DND-41 (cell line): ENCODE data around the gene EPHB1.
A peak's percentile ranks its signal among the peaks of the same experiment; 100 is the strongest.

Experiments used
- ATAC-seq: fragments of 200-7000 bp; cut with Tn5 transposase; 3 replicates; pipeline ENCODE4 v1.9.1; 2021; ENCODE audit warnings: low read depth; ENCODE audit not compliant: insufficient read depth
- DNase-seq: peaks from one replicate; pipeline ENCODE4 v3.0.0-alpha.2; 2020
- H2AFZ ChIP-seq: 2 replicates; pipeline ENCODE4 v1.6.0; 2012; ENCODE audit warnings: low read depth, low read length
- H3K27ac ChIP-seq: 2 replicates; pipeline ENCODE4 v1.5.1; 2012; ENCODE audit warnings: low read length, inconsistent platforms
- H3K27me3 ChIP-seq: fragments of 200-600 bp; sonication (generic); 2 replicates; pipeline ENCODE4 v1.6.0; 2012; ENCODE audit warnings: low read length, mild to moderate bottlenecking, inconsistent platforms; ENCODE audit not compliant: insufficient read depth, poor library complexity
- H3K36me3 ChIP-seq: 2 replicates; pipeline ENCODE4 v1.5.1; 2012; ENCODE audit warnings: low read length, inconsistent platforms; ENCODE audit not compliant: insufficient read depth
- H3K4me1 ChIP-seq: 2 replicates; pipeline ENCODE4 v1.5.1; 2012; ENCODE audit warnings: mild to moderate bottlenecking, low read length; ENCODE audit not compliant: insufficient read depth
- H3K4me2 ChIP-seq: 2 replicates; pipeline ENCODE4 v1.6.0; 2012; ENCODE audit warnings: mild to moderate bottlenecking, moderate library complexity, low read length, inconsistent platforms; ENCODE audit not compliant: insufficient read depth
- H3K4me3 ChIP-seq, 2 experiments: fragments of 200-600 bp in 1 of 2; shearing (Covaris generic) in 1 of 2; 2 replicates each; pipeline ENCODE4 v1.5.1; 2012 to 2016; ENCODE audit warnings: inconsistent platforms in 2 of 2, low read length in 2 of 2, mild to moderate bottlenecking in 2 of 2, low read depth in 1 of 2, moderate library complexity in 1 of 2
- H3K79me2 ChIP-seq: 2 replicates; pipeline ENCODE4 v1.6.0; 2012; ENCODE audit warnings: low read length, inconsistent platforms; ENCODE audit not compliant: insufficient read depth
- H3K9ac ChIP-seq: 2 replicates; pipeline ENCODE4 v1.6.0; 2012; ENCODE audit warnings: low read depth, mild to moderate bottlenecking, inconsistent platforms, low read length, moderate library complexity
- H3K9me3 ChIP-seq: 2 replicates; pipeline ENCODE4 v1.5.1; 2012; ENCODE audit warnings: low read length, moderate library complexity, mild to moderate bottlenecking, inconsistent platforms; ENCODE audit not compliant: insufficient read depth, severe bottlenecking
- H4K20me1 ChIP-seq: 2 replicates; pipeline ENCODE4 v1.6.0; 2012; ENCODE audit warnings: low read length; ENCODE audit not compliant: insufficient read depth
- EZH2 ChIP-seq: IDR thresholded peaks from 3 replicates; pipeline ENCODE4 v1.6.1; 2012; ENCODE audit warnings: borderline replicate concordance, low read depth, mild to moderate bottlenecking, moderate library complexity, low read length, inconsistent platforms; ENCODE audit not compliant: severe bottlenecking
- TF ChIP-seq, protein P1 (sequence below): IDR thresholded peaks from 2 replicates; pipeline ENCODE4 v1.5.1; 2012; ENCODE audit warnings: borderline replicate concordance, low read length, moderate library complexity, mild to moderate bottlenecking; ENCODE audit not compliant: poor library complexity, severe bottlenecking; ENCODE audit errors: extremely low read depth

Gene EPHB1

DNA sequence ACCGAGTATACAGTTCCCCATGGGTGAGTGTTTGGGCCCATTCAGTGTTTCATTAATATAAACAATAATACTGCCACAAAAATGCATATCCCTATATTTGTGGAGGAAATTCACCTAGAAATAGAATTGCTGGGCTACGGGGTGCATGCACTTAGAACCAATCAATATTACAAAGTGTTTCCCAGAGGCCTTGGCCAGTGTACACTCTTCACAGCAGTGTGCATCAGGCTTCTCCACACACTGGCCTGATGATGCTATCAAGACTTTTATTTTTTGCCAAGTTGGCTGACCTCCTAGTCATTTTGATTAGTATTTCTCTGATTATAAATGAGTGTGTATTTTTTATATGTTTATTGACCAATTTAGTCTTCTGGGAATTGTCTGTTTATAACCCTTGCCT, 323.7 kb downstream of the EPHB1 start:
- H3K36me3 ChIP-seq, result no peaks in the 10 kb centered on the region
- H3K9ac ChIP-seq, result no peak overlapping the region
- no peaks in the 10 kb centered on the region for H3K4me1 ChIP-seq
- DNase-seq (no peak), ATAC-seq (no peak)
- H3K27me3 ChIP-seq, result no peaks in the 10 kb centered on the region
- H4K20me1 ChIP-seq, result no peaks in the 10 kb centered on the region
- no peak overlapping the region for H2AFZ ChIP-seq
- no peak for TF ChIP-seq EZH2
- TF ChIP-seq, protein P1, sequence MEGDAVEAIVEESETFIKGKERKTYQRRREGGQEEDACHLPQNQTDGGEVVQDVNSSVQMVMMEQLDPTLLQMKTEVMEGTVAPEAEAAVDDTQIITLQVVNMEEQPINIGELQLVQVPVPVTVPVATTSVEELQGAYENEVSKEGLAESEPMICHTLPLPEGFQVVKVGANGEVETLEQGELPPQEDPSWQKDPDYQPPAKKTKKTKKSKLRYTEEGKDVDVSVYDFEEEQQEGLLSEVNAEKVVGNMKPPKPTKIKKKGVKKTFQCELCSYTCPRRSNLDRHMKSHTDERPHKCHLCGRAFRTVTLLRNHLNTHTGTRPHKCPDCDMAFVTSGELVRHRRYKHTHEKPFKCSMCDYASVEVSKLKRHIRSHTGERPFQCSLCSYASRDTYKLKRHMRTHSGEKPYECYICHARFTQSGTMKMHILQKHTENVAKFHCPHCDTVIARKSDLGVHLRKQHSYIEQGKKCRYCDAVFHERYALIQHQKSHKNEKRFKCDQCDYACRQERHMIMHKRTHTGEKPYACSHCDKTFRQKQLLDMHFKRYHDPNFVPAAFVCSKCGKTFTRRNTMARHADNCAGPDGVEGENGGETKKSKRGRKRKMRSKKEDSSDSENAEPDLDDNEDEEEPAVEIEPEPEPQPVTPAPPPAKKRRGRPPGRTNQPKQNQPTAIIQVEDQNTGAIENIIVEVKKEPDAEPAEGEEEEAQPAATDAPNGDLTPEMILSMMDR, result no peak
- H3K9me3 ChIP-seq, result no peaks in the 10 kb centered on the region
- H3K27ac ChIP-seq, result no peak overlapping the region
- no peaks in the 10 kb centered on the region for H3K79me2 ChIP-seq
- no peak overlapping the region for H3K4me3 ChIP-seq
- no peak overlapping the region for H3K4me2 ChIP-seq

- DNase-seq (peak; percentile 49), ATAC-seq (peak; percentile 72)
- Histone ChIP-seq H3K4me2 (no peak overlapping the region), H3K27ac (no peak overlapping the region), H2AFZ (no peak overlapping the region), H3K9ac (no peak overlapping the region), H3K36me3 (no peaks in the 10 kb centered on the region), H3K4me3 (no peak overlapping the region), H4K20me1 (no peaks in the 10 kb centered on the region), H3K4me1 (no peaks in the 10 kb centered on the region), H3K9me3 (no peaks in the 10 kb centered on the region), H3K79me2 (no peaks in the 10 kb centered on the region), H3K27me3 (no peaks in the 10 kb centered on the region)
- TF ChIP-seq, protein P1, result no peak
- no peak for TF ChIP-seq EZH2
These were observed 330.2 kb downstream of the EPHB1 start for GRCh38 chr3:135125171-135125801.

DNA sequence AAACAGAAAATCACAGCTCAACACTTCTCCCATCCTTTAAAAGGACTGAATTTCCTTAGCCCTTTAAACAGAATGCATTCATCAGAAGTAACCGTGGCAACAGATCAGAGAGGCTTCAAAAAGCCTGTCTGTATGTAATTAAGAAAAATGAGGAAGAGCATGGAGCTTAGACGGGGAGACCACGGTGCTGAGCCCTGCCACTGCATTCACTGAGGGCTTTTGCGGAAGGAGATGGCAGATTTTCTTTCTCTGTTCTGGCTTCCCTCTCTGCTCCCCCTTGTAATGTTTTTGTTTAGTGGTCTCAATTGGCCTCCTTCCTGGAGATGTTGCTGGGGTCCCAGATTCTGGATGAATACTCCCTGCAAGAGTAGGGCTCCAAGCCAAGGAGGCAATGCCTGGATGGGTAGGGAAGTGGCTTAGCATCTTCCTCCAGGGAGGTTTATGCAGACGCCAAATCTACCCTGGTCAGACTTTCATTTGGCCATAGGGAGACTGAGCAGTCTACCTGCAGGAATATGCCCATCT, 332.9 kb downstream of the EPHB1 start:
- Histone ChIP-seq H3K36me3 (no peaks in the 10 kb centered on the region), H3K27me3 (no peaks in the 10 kb centered on the region), H3K4me2 (no peak overlapping the region), H2AFZ (no peak overlapping the region), H3K79me2 (no peaks in the 10 kb centered on the region), H3K9ac (no peak overlapping the region), H4K20me1 (no peaks in the 10 kb centered on the region), H3K4me1 (no peaks in the 10 kb centered on the region), H3K9me3 (no peaks in the 10 kb centered on the region), H3K4me3 (no peak overlapping the region), H3K27ac (no peak overlapping the region)
- TF ChIP-seq, protein P1, result no peak
- no peak for TF ChIP-seq EZH2
- no peak for ATAC-seq
- DNase-seq, result no peak
